Right lobe of liver (tissue), 6 donors: Measurements from ENCODE around the gene CRYBB2. TPM values are rescaled to one million over a fixed set of nuclear protein-coding genes. Genes with fewer than 3 reads are reported as not detected.

ENCODE experiments used
- ATAC-seq, 4 donors: fragments of 200-7000 bp; cut with Tn5 transposase; one replicate each; pipeline ENCODE4 v1.9.1; 2020; ENCODE audit warnings: mild to moderate bottlenecking in 4 of 4, moderate library complexity in 4 of 4
- DNase-seq, 3 donors: peaks; one replicate each; pipeline ENCODE4 v3.0.0-alpha.2; 2020
- H3K27ac ChIP-seq, 3 donors: fragments of 200-600 bp; one replicate each; pipeline ENCODE4 v1.8.0; 2022
- H3K27me3 ChIP-seq, 2 donors: fragments of 200-600 bp; one replicate each; pipeline ENCODE4 v1.8.0; 2022
- H3K36me3 ChIP-seq, 4 donors: fragments of 200-600 bp; sonication (generic) in 1 of 4; one replicate each; pipeline versions ENCODE4 v1.5.1 to v1.8.0; 2017 to 2022; ENCODE audit warnings: control low read depth in 1 of 4
- H3K4me1 ChIP-seq, 4 donors: fragments of 200-600 bp; sonication (generic) in 1 of 4; one replicate each; pipeline versions ENCODE4 v1.5.1 to v1.8.0; 2017 to 2022; ENCODE audit warnings: control low read depth in 1 of 4
- H3K4me3 ChIP-seq, 3 donors: fragments of 200-600 bp; one replicate each; pipeline ENCODE4 v1.8.0; 2022
- H3K9me3 ChIP-seq, 4 donors: fragments of 200-600 bp; sonication (generic) in 1 of 4; one replicate each; pipeline versions ENCODE4 v1.5.1 to v1.8.0; 2017 to 2022; ENCODE audit warnings: control low read depth in 1 of 4
- POLR2A ChIP-seq: fragments of 450-650 bp; IDR thresholded peaks from one replicate; pipeline ENCODE4 v1.6.1; 2017; ENCODE audit warnings: antibody characterized with exemption, mild to moderate bottlenecking
- WGBS: methylation state at CpG from one replicate; pipeline ENCODE4 v1.1.6; 2018; ENCODE audit warnings: low coverage, low lambda C conversion rate; ENCODE audit not compliant: insufficient coverage; ENCODE audit errors: missing lambda C conversion rate; 5-methylcytosine and 5-hydroxymethylcytosine counted together
- intact Hi-C, 2 donors: fragments of 100-400 bp; cut with DNase I; formaldehyde crosslinking; loops; one replicate each; pipeline versions ENCODE4 v1.11.2 to v1.14.1; 2022
- total RNA-seq, 6 experiments: library from RNA; depleted of rRNA in 2 of 6; stranded (reverse); fragments of >200 nt in 2 of 6; fragmentation: NEBNext Ultra II Directional in 3 of 6; extraction: Animal tissue kit (Norgen Biotek cat#: 25700) in 3 of 6; gene quantifications; one replicate each; pipeline versions ENCODE4 v1.1.0 to v1.2.4, GENCODE V29; 2016 to 2023
- TF ChIP-seq, protein P1 (sequence below), 4 donors: fragments of 200-600 bp in 3 of 4; fragments of 450-650 bp in 1 of 4; IDR thresholded peaks; one replicate each; pipeline versions ENCODE4 v1.5.1 to v1.8.0; 2016 to 2022; ENCODE audit warnings: antibody characterized with exemption in 4 of 4, mild to moderate bottlenecking in 2 of 4
- donor health status: DM: no; HTN: yes; CAD: no.
- donor health status: DM: no; HTN: no; CAD: no.
- donor health status: DM: no; HTN: no; CAD: no.
- donor health status: DM: no; HTN: yes; CAD: no.
- donor health status: DM: no; HTN: yes; CAD: no.

CRYBB2 gene
- total RNA-seq, 6 experiments from 2014 or later, result not detected

GRCh38 chr22:25196326-25196725 is 23.1 kb upstream of the CRYBB2 start:
- TF ChIP-seq, protein P1, sequence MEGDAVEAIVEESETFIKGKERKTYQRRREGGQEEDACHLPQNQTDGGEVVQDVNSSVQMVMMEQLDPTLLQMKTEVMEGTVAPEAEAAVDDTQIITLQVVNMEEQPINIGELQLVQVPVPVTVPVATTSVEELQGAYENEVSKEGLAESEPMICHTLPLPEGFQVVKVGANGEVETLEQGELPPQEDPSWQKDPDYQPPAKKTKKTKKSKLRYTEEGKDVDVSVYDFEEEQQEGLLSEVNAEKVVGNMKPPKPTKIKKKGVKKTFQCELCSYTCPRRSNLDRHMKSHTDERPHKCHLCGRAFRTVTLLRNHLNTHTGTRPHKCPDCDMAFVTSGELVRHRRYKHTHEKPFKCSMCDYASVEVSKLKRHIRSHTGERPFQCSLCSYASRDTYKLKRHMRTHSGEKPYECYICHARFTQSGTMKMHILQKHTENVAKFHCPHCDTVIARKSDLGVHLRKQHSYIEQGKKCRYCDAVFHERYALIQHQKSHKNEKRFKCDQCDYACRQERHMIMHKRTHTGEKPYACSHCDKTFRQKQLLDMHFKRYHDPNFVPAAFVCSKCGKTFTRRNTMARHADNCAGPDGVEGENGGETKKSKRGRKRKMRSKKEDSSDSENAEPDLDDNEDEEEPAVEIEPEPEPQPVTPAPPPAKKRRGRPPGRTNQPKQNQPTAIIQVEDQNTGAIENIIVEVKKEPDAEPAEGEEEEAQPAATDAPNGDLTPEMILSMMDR (IDR thresholded peaks at IDR 0.05), result no peak
- no peak for TF ChIP-seq POLR2A
- ATAC-seq, result no peak
- Histone ChIP-seq H3K4me1 (peaks cover 0 to 4% (median 0%) of the 10 kb centered on the region in 4 donors), H3K9me3 (no peaks in the 10 kb centered on the region), H3K27me3 (no peaks in the 10 kb centered on the region), H3K4me3 (no peak overlapping the region), H3K27ac (no peak overlapping the region), H3K36me3 (peaks cover 0 to 55% (median 24%) of the 10 kb centered on the region in 4 donors)
- intact Hi-C loops, result no loop called here
- WGBS, result 93% methylated on average over 5 of the region's 5 CpGs
- DNase-seq, result no peak

DNA sequence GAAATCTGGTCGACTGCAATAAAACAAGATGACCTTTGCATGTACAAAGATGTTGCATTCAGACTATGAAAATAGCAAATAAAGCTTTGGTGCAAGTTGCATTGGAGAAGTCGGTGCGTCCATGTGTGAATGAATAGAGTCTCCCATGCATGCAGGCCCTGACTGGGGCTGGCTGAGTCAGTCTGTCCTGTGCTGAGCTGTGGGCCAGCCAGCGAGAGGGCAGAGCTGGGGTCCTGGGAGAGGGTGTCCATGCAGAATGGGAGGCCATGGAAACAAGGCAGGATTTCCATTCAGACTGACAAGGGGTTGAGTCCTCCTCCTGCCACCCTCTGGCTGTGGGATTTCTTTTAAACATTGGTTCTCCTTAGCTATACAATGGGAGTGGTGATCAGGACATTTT is 22.1 kb upstream of the CRYBB2 start:
- peaks cover 0 to 47% (median 18%) of the 10 kb centered on the region in 4 donors for H3K36me3 ChIP-seq
- H3K9me3 ChIP-seq, result no peaks in the 10 kb centered on the region
- 79% methylated on average over 4 of the region's 4 CpGs for WGBS
- H3K27ac ChIP-seq, result no peak overlapping the region
- no peaks in the 10 kb centered on the region for H3K27me3 ChIP-seq
- ATAC-seq, result no peak
- H3K4me1 ChIP-seq, result peaks cover 0 to 4% (median 0%) of the 10 kb centered on the region in 4 donors
- DNase-seq, result no peak
- no peak for TF ChIP-seq POLR2A
- TF ChIP-seq, protein P1 (IDR thresholded peaks at IDR 0.05), result no peak
- H3K4me3 ChIP-seq, result no peak overlapping the region
- intact Hi-C loops, result no loop called here

GRCh38 chr22:25199731-25200520 is 19.5 kb upstream of the CRYBB2 start, which contains the start of gene CRYBB3:
CRYBB3 (plus strand) TSS chr22:25199858; CDS start chr22:25201397, 1,539 bp downstream.
- ATAC-seq (no peak), DNase-seq (no peak)
- Histone ChIP-seq H3K27ac (no peak within 1 kb of the TSS), H3K36me3 (peaks cover 0 to 26% (median 11%) of the 10 kb centered on the region in 4 donors), H3K4me1 (no peaks in the 10 kb centered on the region), H3K27me3 (no peaks in the 10 kb centered on the region), H3K4me3 (no peak within 1 kb of the TSS), H3K9me3 (no peaks in the 10 kb centered on the region)
- TF ChIP-seq, protein P1 (IDR thresholded peaks at IDR 0.05), result no peak
- no peak for TF ChIP-seq POLR2A
- intact Hi-C loops, result no loop called here
- 83% methylated on average over 13 of the region's 17 CpGs for WGBS

- Histone ChIP-seq H3K4me3 (no peak overlapping the region), H3K27ac (no peak overlapping the region), H3K9me3 (no peaks in the 10 kb centered on the region), H3K4me1 (no peaks in the 10 kb centered on the region), H3K27me3 (no peaks in the 10 kb centered on the region), H3K36me3 (peaks cover 0 to 20% (median 8%) of the 10 kb centered on the region in 4 donors)
- intact Hi-C loops, result no loop called here
- ATAC-seq (no peak), DNase-seq (no peak)
- 68% methylated on average over 3 of the region's 7 CpGs for WGBS
- TF ChIP-seq, protein P1 (IDR thresholded peaks at IDR 0.05), result no peak
- TF ChIP-seq POLR2A, result no peak
These were observed 18.5 kb upstream of the CRYBB2 start for GRCh38 chr22:25200967-25201366.
